Hematopoietic multipotent progenitor cell treated with erythropoietin and hydrocortisone succinate and interleukin-3 and kit ligand, for 15 days (in vitro differentiated cells): ENCODE results near the gene ST7.
A peak's percentile ranks its signal among the peaks of the same experiment; 100 is the strongest.

Experiments used
- DNase-seq: peaks from one replicate; pipeline ENCODE4 v3.0.0-alpha.2; 2015; ENCODE audit warnings: low spot score

Gene ST7

DNA sequence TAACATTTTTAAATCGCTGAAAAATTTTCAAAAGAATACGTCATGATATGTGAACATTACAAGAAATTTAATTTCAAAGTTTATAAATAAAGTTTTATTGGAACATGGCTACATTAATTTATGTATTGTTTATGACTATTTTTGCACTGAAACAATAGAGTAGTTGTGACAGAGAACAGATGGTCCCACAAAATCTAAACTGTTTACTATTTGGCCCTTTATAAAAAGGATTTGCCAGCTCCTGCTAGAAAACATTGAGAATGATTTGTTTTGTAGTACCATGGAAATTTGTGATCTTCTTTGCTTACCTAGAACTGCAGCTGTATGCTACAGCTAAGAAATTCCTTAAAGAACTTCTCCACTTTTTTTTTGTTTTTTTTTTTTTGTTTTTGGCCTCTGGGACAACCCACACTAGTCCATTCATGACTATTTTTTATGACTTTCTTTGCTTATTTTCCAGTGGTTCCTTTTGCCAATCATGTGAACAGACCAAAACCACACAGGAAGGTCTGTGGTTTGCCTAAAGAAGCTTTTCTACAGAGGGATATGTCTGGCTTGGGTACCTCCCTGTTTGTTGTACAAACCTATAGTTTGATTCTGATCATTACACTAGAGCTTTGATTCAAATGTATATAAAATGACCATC is 55.7 kb downstream of the ST7 start:
- DNase-seq, result no peak

DNA sequence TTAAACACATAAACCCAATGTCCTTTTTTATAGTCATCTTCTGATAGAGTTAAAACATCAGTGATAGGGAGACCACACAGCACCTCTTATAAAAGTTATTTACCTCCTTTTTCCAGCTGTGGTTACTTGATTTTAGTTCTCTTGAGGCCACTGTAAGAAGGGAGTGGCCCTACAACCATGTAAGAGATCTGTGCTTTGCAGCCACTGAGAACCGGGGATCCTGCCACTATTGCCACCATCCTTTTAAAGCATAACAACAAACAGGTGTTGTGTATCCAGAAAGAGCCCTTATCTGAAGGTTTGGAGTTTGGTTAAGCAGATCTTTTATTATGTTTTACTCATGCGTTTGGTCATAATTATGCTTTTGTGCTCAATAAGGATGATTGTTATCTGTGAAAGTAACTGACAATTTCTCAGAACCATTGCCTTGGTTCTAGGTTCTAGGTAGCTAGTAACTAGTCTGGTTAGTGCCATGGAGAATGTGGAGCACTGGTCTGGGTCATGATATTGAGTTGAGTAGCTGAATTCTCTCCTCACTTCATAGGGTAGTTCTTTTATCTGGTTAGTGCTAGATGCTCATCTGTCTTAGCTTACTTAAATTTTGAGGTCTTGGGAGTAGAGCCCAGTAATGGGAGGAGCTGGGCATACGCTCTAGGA is 56.5 kb downstream of the ST7 start:
- no peak for DNase-seq

DNA sequence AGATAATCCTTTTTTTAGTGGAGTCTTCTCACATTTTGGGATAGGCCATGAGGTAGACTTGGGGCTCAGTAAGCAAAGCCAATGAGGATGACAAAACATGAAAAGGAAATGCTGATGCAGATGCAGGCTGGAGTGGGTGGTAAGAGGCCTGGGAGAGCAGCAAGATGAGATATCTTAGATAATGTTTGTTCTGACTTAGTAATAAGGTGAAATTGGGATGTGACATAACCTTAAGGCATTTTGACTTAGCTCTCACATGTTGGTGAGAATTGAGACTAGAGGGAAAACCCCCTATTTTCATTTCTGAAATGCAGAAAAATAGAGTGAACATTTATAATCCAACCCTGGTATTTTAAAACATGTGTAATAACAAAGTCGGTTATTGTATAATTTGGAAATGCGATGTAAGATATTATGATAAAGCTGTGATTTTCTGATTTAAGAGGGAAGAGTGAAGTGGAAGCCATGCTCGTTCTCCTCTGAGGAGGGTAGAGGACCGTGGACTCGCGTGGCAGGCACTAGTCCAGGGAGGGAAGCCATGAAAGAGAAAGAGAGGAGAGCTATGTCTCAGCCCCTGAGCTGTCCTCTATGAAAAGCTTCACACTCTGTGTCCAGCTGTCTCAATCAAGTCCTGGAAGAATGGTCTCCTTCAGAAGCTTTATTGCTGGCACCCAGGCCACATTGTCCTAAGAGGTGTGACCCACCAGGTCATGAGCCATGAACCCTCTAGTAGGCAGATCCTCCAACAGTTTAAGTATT is 57.3 kb downstream of the ST7 start:
- no peak for DNase-seq

DNA sequence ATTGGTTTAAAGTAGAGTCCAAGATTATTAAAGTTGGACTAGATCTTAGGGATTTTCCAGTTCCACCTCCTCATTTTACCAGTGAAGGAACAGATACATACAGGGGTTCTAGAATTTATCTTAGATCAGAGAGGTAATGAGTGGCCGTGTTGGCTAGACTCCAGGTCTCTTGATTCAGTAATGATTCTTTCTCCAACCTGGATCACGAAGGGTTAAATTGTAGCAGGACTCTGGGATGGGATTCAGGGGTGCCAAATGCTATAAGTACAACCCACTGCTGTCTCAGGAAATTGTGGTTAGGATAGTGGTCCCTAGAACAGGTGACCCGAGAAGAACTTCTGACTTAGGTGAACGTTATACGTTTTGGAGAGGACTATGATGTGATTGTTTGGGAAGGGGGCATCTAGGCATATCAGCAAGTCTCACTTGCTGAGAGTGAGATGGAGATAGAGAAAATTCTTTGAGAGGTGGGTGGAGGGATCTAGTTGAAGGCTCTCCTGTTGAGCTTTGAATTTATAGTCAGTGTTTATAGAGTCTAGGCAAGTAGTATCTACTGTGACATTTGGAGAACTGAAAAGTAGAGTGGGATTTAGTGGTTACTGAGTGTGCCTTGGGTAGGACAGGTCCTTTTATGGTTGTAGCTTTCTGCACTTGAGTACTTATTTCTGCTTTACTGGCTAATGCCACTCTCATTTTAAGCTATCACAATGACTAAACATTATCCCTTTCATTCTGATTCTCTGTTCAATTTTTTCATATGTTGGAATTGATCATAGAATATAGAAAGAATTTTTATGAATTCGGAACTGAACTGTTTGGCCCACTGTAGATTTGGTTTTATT is 58.3 kb downstream of the ST7 start:
- no peak for DNase-seq

DNA sequence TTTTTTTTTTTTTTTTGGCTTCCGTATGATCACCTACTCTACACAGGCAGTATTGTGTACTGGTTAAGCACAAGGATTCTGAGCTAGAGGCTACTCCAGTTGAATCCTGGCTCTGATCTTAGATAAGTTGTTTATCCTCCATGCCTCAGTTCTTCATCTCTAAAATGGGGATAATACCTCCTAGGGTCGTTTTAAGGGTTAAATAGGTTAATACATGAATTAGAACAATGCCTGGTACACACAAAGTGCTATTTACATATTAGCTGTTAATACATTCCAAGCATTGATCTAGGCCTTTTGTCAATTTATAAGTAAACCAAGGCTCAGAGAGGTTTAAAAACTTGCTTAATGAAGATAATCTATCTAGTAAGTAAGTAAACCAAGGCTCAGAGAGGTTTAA is 59.0 kb downstream of the ST7 start:
- DNase-seq, result no peak

DNA sequence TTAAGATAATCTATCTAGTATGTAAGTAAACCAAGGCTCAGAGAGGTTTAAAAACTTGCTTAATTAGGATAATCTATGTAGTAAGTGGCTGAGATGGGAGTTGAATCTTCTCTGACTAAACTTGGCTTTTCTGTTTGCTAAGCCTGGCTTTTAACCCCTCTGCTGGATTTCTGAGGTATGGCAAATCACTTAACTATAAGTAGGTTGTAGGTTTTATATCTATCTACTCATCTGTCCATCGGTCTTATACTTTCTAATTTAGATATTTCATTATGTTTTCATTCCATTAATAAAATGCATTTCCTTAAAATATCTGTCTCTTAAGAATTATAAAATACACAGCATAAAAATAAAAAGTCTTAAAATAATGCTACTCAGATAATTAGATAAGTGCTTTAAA is 59.4 kb downstream of the ST7 start:
- DNase-seq, result peak; percentile 70

DNA sequence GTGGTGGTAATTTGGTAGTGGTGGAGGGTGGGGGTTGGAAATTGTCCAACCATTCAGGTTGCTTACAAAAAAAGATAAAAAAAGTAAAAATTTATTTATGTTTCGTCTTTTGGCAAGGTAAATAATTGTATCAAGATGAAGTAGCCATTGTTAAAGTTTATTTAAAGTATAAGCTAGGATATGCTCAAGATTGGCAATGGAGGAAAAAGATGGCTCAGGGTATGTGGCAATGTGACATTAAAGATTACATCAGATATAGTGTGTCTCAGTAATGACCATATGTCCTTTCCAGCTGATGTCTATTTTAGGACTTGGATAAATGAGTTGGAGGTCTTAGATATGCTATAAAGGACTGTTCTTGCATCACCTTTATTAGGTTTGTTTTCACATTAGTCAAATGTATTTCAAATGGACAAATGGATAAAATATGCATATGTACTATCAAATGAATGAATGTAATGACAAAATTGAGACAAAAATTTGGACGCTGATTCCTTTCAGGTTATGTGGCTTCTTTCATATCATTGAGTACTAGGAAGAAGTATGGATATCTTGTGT is 60.9 kb downstream of the ST7 start:
- no peak for DNase-seq

DNA sequence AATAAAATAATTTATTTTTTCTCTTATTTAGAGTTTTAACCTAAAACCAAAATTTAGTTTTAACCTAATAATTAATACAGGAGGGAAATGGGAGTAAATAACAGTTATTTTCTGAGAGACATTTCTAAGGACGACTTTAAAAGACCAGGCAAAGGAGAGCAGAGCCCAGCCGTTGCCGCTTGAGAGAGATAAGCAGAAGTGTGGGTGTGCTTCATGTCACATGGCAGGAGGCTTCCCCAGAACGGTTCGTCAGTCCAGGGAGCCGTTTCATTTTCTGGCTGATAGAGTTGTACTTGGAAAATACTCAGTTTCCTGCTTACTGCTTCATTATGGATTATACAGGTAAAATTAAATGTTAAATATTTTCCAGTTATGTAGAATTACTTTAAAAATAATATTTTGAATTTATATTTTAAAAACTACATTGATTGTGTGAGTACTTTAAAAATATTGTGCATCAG is 61.4 kb downstream of the ST7 start:
- peak; percentile 88 for DNase-seq

DNA sequence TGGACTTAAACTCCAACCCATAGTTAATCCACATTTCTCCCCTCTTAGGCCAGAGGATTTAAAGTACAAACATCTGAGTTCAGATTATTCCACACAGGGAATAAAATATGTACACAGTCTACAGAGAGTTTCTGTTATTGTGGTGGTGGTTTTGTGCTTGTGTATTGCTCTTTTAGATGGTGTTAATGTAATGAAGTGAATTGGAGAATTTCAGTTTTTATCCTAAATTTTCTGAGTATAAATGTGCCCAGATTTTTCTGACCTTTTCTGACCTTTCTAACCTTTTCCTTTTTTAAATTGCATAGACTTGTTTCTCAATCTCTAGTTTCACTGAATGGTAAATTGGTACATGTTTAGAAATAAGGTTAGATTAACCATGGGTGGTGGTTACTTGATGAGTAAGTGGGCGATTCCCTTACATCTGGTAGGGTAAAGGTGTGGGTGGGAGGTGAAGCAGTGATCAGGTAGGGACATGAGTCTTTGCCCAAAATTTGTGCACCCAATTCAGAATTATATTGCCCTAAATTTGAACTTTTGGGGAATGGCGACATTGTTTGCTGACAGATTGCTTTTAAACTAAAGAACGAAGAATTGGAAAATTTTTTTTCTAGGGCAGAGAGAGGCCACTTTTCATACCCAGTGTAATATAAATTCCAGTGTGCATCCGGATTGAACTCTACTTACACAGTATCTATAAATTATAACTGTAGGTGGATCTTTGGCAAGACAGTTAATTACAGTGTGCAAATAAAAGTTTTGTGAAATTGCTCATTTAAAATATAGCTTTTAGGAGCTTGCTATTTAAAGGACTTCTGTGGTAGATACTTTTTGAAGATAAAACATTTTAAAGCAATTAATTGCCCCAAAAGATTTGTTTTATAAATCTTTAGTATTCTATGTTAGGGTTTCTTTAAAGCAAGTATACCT is 62.2 kb downstream of the ST7 start:
- peak; percentile 37 for DNase-seq

DNA sequence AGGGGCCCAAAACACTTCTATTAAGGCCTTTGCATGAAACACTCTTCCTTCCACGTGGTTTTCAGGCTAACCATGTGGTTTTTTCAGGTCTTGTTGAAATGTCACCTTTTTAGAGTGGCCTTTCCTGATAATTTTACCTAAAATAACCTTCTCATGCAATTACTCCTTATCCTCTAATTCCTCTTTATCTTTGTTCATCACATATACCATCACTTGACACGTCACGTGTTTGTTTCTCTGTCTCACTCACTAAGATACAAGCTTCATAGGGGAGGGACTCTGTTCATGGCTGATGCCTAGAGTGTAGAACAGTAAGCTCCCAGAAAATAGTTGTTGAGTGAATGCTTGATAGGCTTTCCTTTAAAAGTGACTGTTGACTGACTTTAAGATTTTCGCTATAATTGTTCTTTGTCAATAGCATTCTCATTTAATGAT is 63.7 kb downstream of the ST7 start:
- peak; percentile 46 for DNase-seq

DNA sequence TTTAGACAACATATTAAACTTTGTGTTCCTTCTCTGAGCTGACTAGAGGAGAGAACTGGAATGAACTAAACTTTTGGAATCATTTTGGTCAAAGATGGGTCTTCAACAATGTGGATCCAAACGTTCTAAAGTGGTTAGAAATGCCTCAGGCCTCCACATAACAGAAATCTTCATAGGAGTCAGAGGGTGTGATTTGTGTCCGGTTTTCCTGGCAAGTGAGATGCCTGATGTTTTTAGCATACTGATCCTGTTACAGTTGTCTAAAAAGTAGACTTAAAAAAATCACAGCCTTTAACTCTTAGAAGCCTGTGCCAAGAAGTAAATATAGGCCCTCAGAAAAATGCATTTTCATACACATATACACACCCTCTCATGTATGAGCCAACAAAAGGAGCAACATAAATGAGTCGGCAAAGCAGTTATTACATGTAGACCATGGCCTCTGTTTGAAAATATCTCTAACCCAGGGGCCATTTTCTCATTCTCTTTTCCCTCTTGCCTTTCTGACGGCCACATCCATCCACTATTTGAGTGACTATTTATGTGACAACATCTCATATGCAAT is 64.5 kb downstream of the ST7 start:
- peak; percentile 67 for DNase-seq

DNA sequence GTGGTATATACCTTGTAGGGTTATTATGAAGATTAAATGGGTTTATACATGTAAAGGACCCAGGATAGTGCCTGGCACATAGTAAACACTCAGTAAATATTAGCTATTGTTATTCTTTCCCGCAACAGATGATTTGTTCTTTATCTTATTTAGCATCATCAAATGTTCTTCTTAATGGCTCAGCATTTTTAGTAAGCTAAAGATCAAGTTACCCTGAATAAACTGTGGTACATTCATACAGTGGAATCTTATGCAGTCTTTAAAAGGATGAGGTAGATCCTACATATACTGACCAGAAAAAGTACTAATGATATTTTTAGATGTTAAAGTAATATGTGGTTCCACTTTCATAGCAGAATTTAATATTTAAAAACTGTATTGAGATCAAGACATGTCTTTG is 65.4 kb downstream of the ST7 start:
- DNase-seq, result no peak

DNA sequence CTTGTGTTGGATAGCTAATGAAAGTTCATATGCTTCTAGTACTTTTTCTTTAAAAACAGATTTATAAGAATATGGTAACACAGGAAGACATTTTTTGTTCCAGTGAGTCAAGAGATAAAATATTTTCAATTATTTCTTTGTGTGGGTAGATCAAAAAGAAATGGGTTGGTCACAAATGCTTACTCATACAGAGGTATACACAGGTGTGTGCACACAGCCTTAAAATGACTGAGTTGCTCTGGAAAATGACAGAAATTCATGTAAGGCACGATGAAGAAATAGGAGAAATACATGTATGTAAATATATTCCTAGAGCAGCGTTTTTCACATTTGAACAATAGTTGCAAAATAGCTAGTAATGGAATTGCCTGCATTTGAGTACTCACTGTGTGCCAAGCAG is 66.0 kb downstream of the ST7 start:
- DNase-seq, result no peak

DNA sequence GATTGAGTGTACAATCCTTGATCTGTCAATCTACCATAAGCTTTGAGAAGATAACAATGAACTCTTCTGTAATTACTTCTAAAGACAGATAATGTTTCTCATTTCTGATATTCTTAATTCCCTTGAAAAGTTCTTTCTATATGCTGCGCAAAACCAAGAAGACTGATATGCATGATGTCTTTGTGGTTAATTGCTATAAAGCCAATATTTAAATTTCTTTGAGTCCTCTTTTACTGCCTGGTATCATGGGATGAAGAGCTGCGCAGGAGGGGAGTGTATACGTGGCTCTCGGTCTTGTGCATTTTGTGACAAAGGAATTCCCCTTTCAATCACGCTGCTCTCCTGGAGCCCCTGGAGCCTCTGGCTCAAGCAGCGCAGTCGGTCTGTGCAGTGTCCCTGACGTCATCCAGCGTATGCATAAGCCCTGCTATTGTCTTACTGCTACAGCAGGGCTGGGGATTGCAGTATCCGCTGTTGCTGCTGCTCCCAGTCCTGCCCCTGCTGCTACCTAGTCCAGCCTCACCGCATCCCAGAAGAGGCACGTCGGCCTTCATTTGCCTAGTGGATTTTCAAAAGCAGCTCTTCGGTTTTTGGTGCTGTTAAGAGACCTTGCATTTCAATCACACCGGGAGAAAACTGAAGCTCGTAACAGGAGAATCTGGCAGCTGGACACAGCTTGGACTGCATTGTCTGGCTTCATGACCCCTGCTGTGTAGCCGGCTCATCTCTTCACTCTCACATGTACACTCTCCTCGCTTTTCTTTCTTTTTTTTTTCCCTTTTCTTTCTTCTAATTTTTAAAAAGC is 66.7 kb downstream of the ST7 start:
- DNase-seq, result no peak

DNA sequence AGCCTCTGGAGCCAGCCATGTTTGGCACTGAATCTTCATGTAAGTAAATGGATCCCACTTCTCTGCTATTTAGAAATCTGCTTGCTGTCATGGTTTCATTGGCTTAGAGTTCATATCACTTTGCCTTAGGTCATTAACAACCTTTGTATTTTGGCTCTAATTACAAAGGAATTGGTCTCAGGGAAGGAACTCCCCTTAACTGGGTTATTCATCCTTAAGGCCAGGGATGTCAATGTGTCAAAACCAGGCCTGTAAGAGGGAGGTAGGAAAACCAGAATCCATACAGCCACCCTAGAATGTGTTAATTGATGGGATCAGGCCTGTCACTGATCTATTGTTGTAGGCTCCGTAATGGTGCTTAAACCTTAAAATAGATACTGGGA is 67.3 kb downstream of the ST7 start:
- no peak for DNase-seq

DNA sequence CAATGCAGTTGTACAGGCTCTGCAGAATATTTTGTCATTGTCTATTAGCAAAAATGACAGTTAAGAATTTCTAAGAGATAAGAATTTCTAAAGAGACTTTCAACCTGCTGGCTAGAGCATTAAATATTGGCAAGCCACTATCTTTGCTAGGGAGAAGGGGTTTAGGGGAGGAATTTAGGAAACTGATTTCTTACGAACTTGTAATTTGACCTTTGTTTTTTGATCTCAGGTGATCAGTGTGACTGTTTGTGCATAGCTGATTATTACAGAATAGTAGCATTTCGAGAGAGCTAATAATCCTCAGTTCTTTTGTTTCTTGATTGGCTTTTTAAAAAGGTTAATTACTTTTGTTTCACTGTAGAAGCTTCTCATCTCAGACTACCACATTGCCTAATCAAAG is 68.1 kb downstream of the ST7 start:
- no peak for DNase-seq

DNA sequence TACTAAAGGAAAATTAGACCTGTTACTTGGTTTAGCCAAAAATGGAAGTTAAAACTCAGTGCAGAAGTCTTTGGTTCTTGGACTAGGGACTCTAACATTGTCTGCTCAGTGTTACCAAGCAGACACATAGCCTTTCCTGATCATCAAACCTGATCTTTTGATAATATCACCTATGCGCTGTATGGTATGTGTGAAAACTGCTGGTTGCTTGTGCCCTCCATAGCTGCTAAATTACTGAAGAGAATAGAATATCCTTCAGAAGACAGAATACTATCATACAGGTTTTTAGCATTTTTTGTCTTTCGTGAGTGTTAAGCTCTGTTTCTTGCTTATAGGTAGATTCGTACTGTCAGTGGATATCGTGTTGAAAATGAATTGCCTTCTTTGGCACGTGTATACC is 68.7 kb downstream of the ST7 start:
- no peak for DNase-seq

DNA sequence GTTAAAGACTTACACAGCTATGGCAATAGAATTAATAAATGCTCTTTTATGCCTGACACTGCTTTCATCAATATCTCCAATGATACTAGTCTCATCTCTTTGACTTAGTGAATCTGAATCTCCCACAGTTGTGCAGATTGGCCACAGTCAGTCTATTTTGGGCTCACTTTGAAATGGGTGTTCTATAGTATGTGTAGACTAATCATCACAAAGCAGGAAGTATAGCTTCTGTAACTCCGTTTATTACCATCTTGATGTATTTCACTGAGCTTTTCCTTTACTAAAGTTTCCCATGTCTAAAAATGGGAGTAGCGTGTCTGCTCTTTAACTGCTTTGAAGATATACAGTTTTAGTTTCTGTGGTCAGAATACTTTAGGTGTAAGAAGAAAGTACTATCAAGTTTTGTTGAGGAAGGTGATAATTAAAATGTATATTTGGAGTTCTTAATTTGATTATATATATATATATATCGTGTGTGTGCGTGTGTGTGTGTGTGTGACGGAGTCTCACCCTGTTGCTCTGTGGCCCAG is 70.1 kb downstream of the ST7 start:
- no peak for DNase-seq

DNA sequence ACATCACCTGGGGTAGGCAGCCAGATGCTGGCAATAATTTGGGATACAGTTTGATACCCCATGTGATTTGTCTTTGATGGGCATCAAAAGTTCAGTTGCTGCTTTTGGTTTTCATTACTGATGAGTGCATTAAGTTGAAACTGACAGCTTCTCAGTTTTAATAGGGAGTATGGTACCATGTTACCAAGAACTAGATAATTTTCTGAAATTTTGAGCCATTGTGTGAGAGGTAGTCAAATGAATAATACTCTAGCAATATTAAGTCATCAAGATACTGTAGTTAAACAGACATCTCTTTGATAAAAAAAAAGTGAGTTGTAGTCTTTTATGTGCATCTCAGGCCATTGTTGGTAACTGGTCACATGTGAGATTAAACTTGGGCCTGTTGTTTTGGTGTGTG is 71.5 kb downstream of the ST7 start:
- no peak for DNase-seq

DNA sequence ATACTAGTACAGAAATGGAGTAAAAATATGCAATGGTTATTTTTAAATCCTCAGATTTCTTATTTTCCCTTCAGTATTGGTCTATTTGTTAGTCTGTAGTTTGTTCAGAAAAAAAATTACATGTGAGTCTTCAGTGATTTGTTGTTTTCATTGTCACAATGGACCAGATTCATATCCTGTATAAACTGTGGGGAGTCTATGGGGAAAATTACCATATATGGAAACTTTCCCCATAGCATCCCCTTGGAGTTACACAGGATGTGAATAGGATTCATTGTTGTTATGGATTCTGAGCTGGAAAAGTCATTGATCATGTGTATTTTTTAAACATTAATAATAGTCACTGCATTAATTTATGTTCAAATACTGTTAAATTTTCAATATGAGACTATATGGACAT is 72.6 kb downstream of the ST7 start:
- DNase-seq, result no peak
